Epithelial cell of esophagus (primary cell): ENCODE measurements around the gene TTC34.

Source experiments
- DNase-seq: peaks from one replicate; pipeline ENCODE4 v3.0.0; 2010; ENCODE audit warnings: low read depth
- H3K4me3 ChIP-seq: 2 replicates; pipeline ENCODE4 v1.5.1; 2011; ENCODE audit warnings: mild to moderate bottlenecking, low read length, control low read depth
- TF ChIP-seq, protein P1 (sequence below): IDR thresholded peaks from 2 replicates; pipeline ENCODE4 v1.5.1; 2011; ENCODE audit warnings: low read depth, mild to moderate bottlenecking, low read length, control low read depth, inconsistent platforms; ENCODE audit not compliant: insufficient read depth; ENCODE audit errors: missing control alignments

Gene TTC34

DNA sequence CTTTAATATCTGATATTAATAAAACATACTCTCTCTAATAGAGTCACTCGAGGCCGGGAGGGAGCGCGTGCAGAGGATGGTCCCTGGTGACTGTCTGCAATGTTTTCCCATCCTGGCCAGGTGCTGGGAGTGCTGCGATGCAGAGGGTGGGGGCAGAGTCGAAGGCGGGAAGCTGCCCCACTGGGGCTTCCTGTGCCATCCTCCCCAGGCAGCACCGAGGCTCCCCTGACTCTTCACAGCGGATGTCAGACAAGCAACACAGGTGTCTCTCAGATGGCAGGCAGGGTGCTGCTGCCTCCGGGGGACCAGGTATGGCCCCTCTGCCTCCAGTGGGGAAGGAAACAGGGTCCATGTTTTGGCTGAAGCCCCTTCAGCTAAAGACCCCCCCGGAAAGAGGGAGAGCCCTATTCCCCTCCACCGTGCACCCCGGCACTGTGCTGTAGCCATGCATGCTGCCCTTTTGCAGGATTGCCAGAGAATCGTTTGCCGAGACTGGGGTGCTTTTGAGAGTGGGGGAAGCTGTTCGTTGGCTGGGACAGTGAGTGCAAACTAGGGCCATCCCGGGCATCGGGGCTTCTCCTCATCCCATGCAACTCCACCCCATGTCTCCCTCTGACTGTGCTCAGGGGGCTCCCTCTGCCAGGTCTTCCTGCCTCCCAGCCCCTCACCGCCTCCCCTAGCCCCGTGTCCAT, 32.1 kb upstream of the TTC34 start:
- no peak for DNase-seq
- TF ChIP-seq, protein P1, sequence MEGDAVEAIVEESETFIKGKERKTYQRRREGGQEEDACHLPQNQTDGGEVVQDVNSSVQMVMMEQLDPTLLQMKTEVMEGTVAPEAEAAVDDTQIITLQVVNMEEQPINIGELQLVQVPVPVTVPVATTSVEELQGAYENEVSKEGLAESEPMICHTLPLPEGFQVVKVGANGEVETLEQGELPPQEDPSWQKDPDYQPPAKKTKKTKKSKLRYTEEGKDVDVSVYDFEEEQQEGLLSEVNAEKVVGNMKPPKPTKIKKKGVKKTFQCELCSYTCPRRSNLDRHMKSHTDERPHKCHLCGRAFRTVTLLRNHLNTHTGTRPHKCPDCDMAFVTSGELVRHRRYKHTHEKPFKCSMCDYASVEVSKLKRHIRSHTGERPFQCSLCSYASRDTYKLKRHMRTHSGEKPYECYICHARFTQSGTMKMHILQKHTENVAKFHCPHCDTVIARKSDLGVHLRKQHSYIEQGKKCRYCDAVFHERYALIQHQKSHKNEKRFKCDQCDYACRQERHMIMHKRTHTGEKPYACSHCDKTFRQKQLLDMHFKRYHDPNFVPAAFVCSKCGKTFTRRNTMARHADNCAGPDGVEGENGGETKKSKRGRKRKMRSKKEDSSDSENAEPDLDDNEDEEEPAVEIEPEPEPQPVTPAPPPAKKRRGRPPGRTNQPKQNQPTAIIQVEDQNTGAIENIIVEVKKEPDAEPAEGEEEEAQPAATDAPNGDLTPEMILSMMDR, result no peak
- H3K4me3 ChIP-seq, result no peak overlapping the region

DNA sequence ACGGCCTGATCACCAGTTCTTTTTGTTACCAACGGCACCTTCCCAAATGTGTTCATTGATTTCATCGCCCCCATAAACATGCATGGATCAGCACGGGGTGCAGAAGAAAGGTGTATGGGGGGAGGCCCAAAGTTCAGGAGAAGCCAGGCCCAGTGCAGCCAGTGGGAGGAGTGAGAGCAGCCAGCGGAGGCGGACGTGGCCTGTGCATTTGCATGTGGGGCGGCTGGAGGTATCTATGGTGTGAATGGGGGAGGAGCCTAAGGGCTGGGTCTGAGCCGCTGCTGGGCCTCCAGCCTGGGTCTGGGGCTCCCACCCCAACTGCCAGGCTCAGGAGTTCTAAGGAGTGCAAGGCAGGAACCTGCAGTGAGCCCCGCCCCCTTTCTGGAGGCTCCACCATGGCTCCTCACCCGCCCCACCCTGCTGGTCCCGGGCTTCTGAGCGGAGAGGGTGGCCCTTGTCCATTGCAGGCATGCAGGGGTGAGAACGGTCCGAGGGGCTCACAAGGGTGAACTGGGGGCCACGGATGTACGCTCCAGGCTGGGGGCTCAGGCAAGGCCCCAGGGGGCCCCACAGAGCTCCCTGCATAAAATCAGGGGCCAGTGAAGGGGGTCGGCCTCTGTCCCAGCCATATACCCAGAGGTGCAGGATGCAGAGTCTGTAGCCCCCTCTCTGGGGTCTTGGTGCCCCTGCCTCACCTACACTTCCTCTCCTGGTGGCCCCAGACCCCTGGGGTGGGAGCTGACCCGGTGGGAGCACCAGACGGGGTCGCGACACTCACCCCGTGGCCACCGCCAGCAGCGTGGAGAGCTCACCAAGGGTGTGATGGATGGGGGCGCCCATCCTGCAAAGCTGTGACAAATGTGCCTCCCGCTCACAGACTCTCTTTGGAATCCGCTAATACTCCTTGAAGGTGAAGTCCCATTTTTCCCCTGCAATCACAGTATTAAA, 31.3 kb upstream of the TTC34 start:
- TF ChIP-seq, protein P1, result no peak
- no peak for DNase-seq
- H3K4me3 ChIP-seq, result no peak overlapping the region

DNA sequence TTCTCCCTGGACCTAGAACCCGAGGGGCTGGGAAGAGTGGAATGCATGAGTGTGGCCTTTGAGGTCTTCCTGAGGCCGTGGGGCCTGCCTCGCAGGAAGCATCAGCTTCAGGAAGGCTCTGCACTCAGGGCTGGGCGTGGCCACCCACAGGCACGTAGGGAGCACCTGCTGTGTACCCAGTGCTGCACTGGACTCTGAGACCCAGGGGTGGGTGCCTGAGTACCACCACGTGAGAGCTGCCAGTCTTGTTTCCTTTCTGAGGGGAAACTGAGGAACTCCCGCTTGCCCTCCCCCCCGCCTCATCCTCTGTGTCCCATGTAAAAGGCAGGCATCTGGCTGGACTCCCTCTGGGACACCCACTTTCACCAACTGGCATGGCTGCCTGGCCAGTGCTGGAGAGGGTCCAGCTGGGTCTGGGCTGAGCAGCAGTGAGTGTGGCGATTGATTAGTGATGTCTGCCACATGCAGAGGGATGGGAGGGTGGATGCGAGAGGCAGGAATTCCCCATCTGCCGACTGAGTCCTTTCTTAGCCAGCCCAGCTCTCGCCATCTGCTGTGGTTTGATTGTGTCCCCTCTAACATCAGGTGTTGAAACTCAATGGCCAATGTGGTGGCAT, 30.2 kb upstream of the TTC34 start:
- no peak overlapping the region for H3K4me3 ChIP-seq
- TF ChIP-seq, protein P1, result no peak
- DNase-seq, result no peak

DNA sequence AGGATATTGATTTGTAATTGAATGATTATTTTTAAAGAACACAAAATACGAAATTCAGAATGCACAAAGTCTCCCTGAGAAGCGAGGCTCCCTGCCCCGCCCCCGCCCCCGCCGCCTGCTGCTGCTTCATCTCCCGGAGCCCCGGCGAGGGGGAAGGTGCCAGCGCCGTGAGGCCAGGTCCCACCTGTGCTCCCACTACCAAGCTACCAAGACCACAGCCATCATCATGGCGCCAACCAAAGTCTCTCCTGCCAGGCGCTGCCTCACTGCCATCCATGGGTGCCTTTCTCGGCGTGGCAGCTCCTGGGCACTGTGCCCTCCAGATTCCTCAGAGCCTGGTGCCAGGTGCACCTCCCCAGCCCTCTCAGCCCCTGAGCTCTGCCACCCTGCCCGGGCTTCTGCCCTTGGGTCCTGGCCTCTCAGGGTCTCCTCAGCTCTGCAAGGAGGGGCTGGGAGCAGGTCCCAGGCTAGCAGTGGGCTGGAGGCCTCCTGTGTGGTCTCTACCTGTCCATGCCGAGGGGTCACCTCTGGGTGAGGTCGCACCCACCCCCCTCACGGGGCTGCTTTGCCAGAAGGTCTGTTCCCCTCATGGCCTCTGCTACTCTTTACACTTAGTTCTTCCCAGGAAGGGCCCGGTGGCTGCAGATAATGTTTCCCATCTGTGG, 29.4 kb upstream of the TTC34 start:
- DNase-seq, result no peak
- TF ChIP-seq, protein P1, result no peak
- H3K4me3 ChIP-seq, result no peak overlapping the region

DNA sequence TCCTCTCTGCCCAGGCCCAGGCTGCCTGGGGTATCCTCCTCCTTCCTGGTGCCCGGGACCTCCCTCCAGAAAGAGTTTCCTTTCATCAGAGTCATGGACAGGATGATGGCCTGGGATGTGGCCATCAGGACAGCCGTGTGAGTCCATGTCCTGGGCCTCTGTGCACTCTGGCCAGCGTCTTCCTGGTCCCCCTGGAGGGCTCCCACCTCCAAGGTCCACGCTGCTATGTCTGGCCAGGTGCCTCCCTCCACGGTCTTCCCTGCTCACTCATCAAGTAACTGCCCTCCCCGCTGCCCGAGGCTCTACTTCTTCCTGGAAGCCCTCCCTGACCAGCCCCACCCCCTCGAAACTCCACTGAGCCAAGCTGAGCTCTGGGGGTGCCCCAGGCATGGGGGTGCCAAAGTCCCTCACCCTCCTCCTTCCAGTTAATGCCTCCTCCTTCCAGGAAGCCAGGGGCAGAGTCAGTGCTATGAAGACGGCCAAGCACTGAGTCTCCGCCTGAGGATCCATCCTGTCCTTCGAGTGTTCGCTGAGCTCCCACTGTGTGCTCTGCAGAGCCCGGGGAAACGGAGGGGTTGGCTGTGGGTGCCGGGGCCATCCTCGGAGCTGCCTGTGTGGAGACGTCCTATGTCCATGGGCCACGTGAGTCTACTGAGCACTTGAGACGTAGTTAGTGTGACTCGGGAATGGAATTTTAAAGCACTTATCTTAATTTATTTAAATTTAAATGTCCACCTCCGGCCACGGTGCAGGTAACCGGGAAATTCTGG, 28.5 kb upstream of the TTC34 start:
- no peak for DNase-seq
- H3K4me3 ChIP-seq, result no peak overlapping the region
- TF ChIP-seq, protein P1, result no peak
